Measurements from ENCODE around the gene MAML3.

The MAML3 gene

GRCh38 chr4:140111256-140111655, 42.7 kb downstream of the MAML3 start:
- DNase-seq: no peak
- Histone ChIP-seq H3K9me3 (ENCODE audit: control extremely low read depth in 1 of 5, control insufficient read depth in 4 of 5, insufficient read depth in 2 of 5, low read depth in 1 of 5, low read length in 4 of 5) (no peaks in the 10 kb centered on the region), H3K27ac (ENCODE audit: insufficient read depth in 1 of 2, low read depth in 1 of 2, low read length in 2 of 2, poor library complexity in 1 of 2, severe bottlenecking in 2 of 2) (no peak overlapping the region), H3K4me3 (ENCODE audit: control insufficient read depth in 1 of 7, extremely low read depth in 1 of 7, insufficient read depth in 4 of 7, low read depth in 2 of 7, low read length in 6 of 7) (peak overlapping the region in 1 of 7 experiments; percentile 20), H3K36me3 (ENCODE audit: control insufficient read depth in 4 of 4, insufficient read depth in 4 of 4, low read length in 3 of 4) (no peaks in the 10 kb centered on the region), H3K4me1 (ENCODE audit: control extremely low read depth in 1 of 4, control insufficient read depth in 4 of 4, insufficient read depth in 4 of 4, low read length in 3 of 4) (peaks cover 3 to 52% (median 27%) of the 10 kb centered on the region in 4 experiments), H3K27me3 (replicated peaks in 2 of 5; ENCODE audit: control insufficient read depth in 4 of 5, insufficient read depth in 5 of 5, low read length in 4 of 5) (no peaks in the 10 kb centered on the region)
- POLR2A ChIA-PET: no interaction called here
- CTCF ChIA-PET: interaction anchor here (1.1 to 3.7 kb wide), 4 partner anchors 13 to 40 kb away, joined by 3 to 11 read pairs (median 5); no protein-coding TSS in a partner anchor
- 100% methylated on average over 1 of the region's 1 CpG for WGBS (ENCODE audit: insufficient coverage)

GRCh38 chr4:140110542-140111215, 43.3 kb downstream of the MAML3 start:
- no CpG with 5 or more reads among the region's 3 CpGs for WGBS (ENCODE audit: insufficient coverage)

GRCh38 chr4:140109737-140110136, 44.2 kb downstream of the MAML3 start:
- DNase-seq: no peak
- Histone ChIP-seq H3K27ac (ENCODE audit: insufficient read depth in 1 of 2, low read depth in 1 of 2, low read length in 2 of 2, poor library complexity in 1 of 2, severe bottlenecking in 2 of 2) (no peak overlapping the region), H3K4me3 (ENCODE audit: control insufficient read depth in 1 of 7, extremely low read depth in 1 of 7, insufficient read depth in 4 of 7, low read depth in 2 of 7, low read length in 6 of 7) (no peak overlapping the region), H3K4me1 (ENCODE audit: control extremely low read depth in 1 of 4, control insufficient read depth in 4 of 4, insufficient read depth in 4 of 4, low read length in 3 of 4) (peaks cover 3 to 43% (median 22%) of the 10 kb centered on the region in 4 experiments), H3K36me3 (ENCODE audit: control insufficient read depth in 4 of 4, insufficient read depth in 4 of 4, low read length in 3 of 4) (no peaks in the 10 kb centered on the region), H3K27me3 (replicated peaks in 2 of 5; ENCODE audit: control insufficient read depth in 4 of 5, insufficient read depth in 5 of 5, low read length in 4 of 5) (no peaks in the 10 kb centered on the region), H3K9me3 (ENCODE audit: control extremely low read depth in 1 of 5, control insufficient read depth in 4 of 5, insufficient read depth in 2 of 5, low read depth in 1 of 5, low read length in 4 of 5) (no peaks in the 10 kb centered on the region)
- ChIA-PET POLR2A (interaction anchor here (1.0 kb wide), 1 partner anchor 11 kb away, joined by 4 read pairs; no protein-coding TSS in a partner anchor), CTCF (interaction anchor here (0.7 to 2.0 kb wide), 9 partner anchors 9 to 57 kb away, joined by 3 to 10 read pairs (median 4); no protein-coding TSS in a partner anchor)
- 100% methylated on average over 7 of the region's 7 CpGs for WGBS (ENCODE audit: insufficient coverage)

More at GRCh38 chr4:140110542-140111215, 43.3 kb downstream of the MAML3 start:
- Histone ChIP-seq H3K4me1 (ENCODE audit: control extremely low read depth in 1 of 4, control insufficient read depth in 4 of 4, insufficient read depth in 4 of 4, low read length in 3 of 4) (peaks cover 3 to 48% (median 25%) of the 10 kb centered on the region in 4 experiments), H3K36me3 (ENCODE audit: control insufficient read depth in 4 of 4, insufficient read depth in 4 of 4, low read length in 3 of 4) (no peaks in the 10 kb centered on the region), H3K9me3 (ENCODE audit: control extremely low read depth in 1 of 5, control insufficient read depth in 4 of 5, insufficient read depth in 2 of 5, low read depth in 1 of 5, low read length in 4 of 5) (no peaks in the 10 kb centered on the region), H3K27me3 (replicated peaks in 2 of 5; ENCODE audit: control insufficient read depth in 4 of 5, insufficient read depth in 5 of 5, low read length in 4 of 5) (no peaks in the 10 kb centered on the region), H3K4me3 (ENCODE audit: control insufficient read depth in 1 of 7, extremely low read depth in 1 of 7, insufficient read depth in 4 of 7, low read depth in 2 of 7, low read length in 6 of 7) (no peak overlapping the region), H3K27ac (ENCODE audit: insufficient read depth in 1 of 2, low read depth in 1 of 2, low read length in 2 of 2, poor library complexity in 1 of 2, severe bottlenecking in 2 of 2) (no peak overlapping the region)
- POLR2A ChIA-PET: no interaction called here
- CTCF ChIA-PET: interaction anchor here (1.8 to 2.2 kb wide), 2 partner anchors 13 to 17 kb away, joined by 5 read pairs; no protein-coding TSS in a partner anchor
- DNase-seq: peak in 1 of 3 donors; percentile 49

GRCh38 chr4:140109292-140109691, 44.7 kb downstream of the MAML3 start:
- WGBS (ENCODE audit: insufficient coverage): 68% methylated on average over 4 of the region's 4 CpGs
- CTCF ChIA-PET: interaction anchor here (0.7 to 2.0 kb wide), 9 partner anchors 10 to 57 kb away, joined by 3 to 10 read pairs (median 4); no protein-coding TSS in a partner anchor
- no peaks in the 10 kb centered on the region for H3K9me3 ChIP-seq (ENCODE audit: control extremely low read depth in 1 of 5, control insufficient read depth in 4 of 5, insufficient read depth in 2 of 5, low read depth in 1 of 5, low read length in 4 of 5)
- no peak overlapping the region for H3K4me3 ChIP-seq (ENCODE audit: control insufficient read depth in 1 of 7, extremely low read depth in 1 of 7, insufficient read depth in 4 of 7, low read depth in 2 of 7, low read length in 6 of 7)
- POLR2A ChIA-PET: interaction anchor here (1.0 kb wide), 1 partner anchor 11 kb away, joined by 4 read pairs; no protein-coding TSS in a partner anchor
- H3K27me3 ChIP-seq (replicated peaks in 2 of 5; ENCODE audit: control insufficient read depth in 4 of 5, insufficient read depth in 5 of 5, low read length in 4 of 5): no peaks in the 10 kb centered on the region
- peaks cover 3 to 46% (median 26%) of the 10 kb centered on the region in 4 experiments for H3K4me1 ChIP-seq (ENCODE audit: control extremely low read depth in 1 of 4, control insufficient read depth in 4 of 4, insufficient read depth in 4 of 4, low read length in 3 of 4)
- no peaks in the 10 kb centered on the region for H3K36me3 ChIP-seq (ENCODE audit: control insufficient read depth in 4 of 4, insufficient read depth in 4 of 4, low read length in 3 of 4)
- H3K27ac ChIP-seq (ENCODE audit: insufficient read depth in 1 of 2, low read depth in 1 of 2, low read length in 2 of 2, poor library complexity in 1 of 2, severe bottlenecking in 2 of 2): peak overlapping the region in 1 of 2 experiments; percentile 9
- DNase-seq: peak in 1 of 3 donors; percentile 51

GRCh38 chr4:140108713-140109230, 45.2 kb downstream of the MAML3 start:
- H3K4me1 ChIP-seq (ENCODE audit: control extremely low read depth in 1 of 4, control insufficient read depth in 4 of 4, insufficient read depth in 4 of 4, low read length in 3 of 4): peaks cover 3 to 48% (median 28%) of the 10 kb centered on the region in 4 experiments
- POLR2A ChIA-PET: interaction anchor here (1.0 kb wide), 1 partner anchor 12 kb away, joined by 4 read pairs; no protein-coding TSS in a partner anchor
- H3K36me3 ChIP-seq (ENCODE audit: control insufficient read depth in 4 of 4, insufficient read depth in 4 of 4, low read length in 3 of 4): no peaks in the 10 kb centered on the region
- CTCF ChIA-PET: interaction anchor here (1.0 to 2.0 kb wide), 8 partner anchors 10 to 56 kb away, joined by 3 to 10 read pairs (median 4); no protein-coding TSS in a partner anchor
- DNase-seq: no peak
- H3K4me3 ChIP-seq (ENCODE audit: control insufficient read depth in 1 of 7, extremely low read depth in 1 of 7, insufficient read depth in 4 of 7, low read depth in 2 of 7, low read length in 6 of 7): no peak overlapping the region
- H3K27me3 ChIP-seq (replicated peaks in 2 of 5; ENCODE audit: control insufficient read depth in 4 of 5, insufficient read depth in 5 of 5, low read length in 4 of 5): no peaks in the 10 kb centered on the region
- no peaks in the 10 kb centered on the region for H3K9me3 ChIP-seq (ENCODE audit: control extremely low read depth in 1 of 5, control insufficient read depth in 4 of 5, insufficient read depth in 2 of 5, low read depth in 1 of 5, low read length in 4 of 5)
- H3K27ac ChIP-seq (ENCODE audit: insufficient read depth in 1 of 2, low read depth in 1 of 2, low read length in 2 of 2, poor library complexity in 1 of 2, severe bottlenecking in 2 of 2): no peak overlapping the region

- H3K9me3 ChIP-seq (ENCODE audit: control extremely low read depth in 1 of 5, control insufficient read depth in 4 of 5, insufficient read depth in 2 of 5, low read depth in 1 of 5, low read length in 4 of 5): no peaks in the 10 kb centered on the region
- H3K36me3 ChIP-seq (ENCODE audit: control insufficient read depth in 4 of 4, insufficient read depth in 4 of 4, low read length in 3 of 4): no peaks in the 10 kb centered on the region
- 33% methylated on average over 3 of the region's 4 CpGs for WGBS (ENCODE audit: insufficient coverage)
- H3K27ac ChIP-seq (ENCODE audit: insufficient read depth in 1 of 2, low read depth in 1 of 2, low read length in 2 of 2, poor library complexity in 1 of 2, severe bottlenecking in 2 of 2): no peak overlapping the region
- ChIA-PET POLR2A (no interaction called here), CTCF (interaction anchor here (1.2 to 2.0 kb wide), 5 partner anchors 11 to 56 kb away, joined by 3 to 10 read pairs (median 5); no protein-coding TSS in a partner anchor)
- no peak for DNase-seq
- no peak overlapping the region for H3K4me3 ChIP-seq (ENCODE audit: control insufficient read depth in 1 of 7, extremely low read depth in 1 of 7, insufficient read depth in 4 of 7, low read depth in 2 of 7, low read length in 6 of 7)
- H3K27me3 ChIP-seq (replicated peaks in 2 of 5; ENCODE audit: control insufficient read depth in 4 of 5, insufficient read depth in 5 of 5, low read length in 4 of 5): no peaks in the 10 kb centered on the region
- peaks cover 7 to 52% (median 31%) of the 10 kb centered on the region in 4 experiments for H3K4me1 ChIP-seq (ENCODE audit: control extremely low read depth in 1 of 4, control insufficient read depth in 4 of 4, insufficient read depth in 4 of 4, low read length in 3 of 4)
These were observed 45.7 kb downstream of the MAML3 start for GRCh38 chr4:140108243-140108642.
